Osteoblast (primary cell): ENCODE data around the gene GARIN3. TPM values are rescaled to one million over a fixed set of nuclear protein-coding genes. Genes with fewer than 3 reads are reported as not detected.

Experiments used
- DNase-seq: peaks from one replicate; pipeline ENCODE4 v3.0.0; 2011; ENCODE audit warnings: low spot score, mixed read lengths; ENCODE audit not compliant: insufficient read length; ENCODE audit errors: missing footprints
- H2AFZ ChIP-seq: 2 replicates; pipeline ENCODE4 v1.6.0; 2011; ENCODE audit warnings: mild to moderate bottlenecking, low read length
- H3K27ac ChIP-seq: 2 replicates; pipeline ENCODE4 v1.5.1; 2011; ENCODE audit warnings: mild to moderate bottlenecking, low read depth, low read length, moderate library complexity
- H3K27me3 ChIP-seq: 2 replicates; pipeline ENCODE4 v1.6.0; 2012; ENCODE audit warnings: mild to moderate bottlenecking, control low read depth, inconsistent platforms, low read length, moderate library complexity; ENCODE audit not compliant: insufficient read depth
- H3K36me3 ChIP-seq: 2 replicates; pipeline ENCODE4 v1.5.1; 2011; ENCODE audit warnings: mild to moderate bottlenecking, low read length, control low read depth, moderate library complexity; ENCODE audit not compliant: insufficient read depth
- H3K4me1 ChIP-seq: 2 replicates; pipeline ENCODE4 v1.5.1; 2011; ENCODE audit warnings: mild to moderate bottlenecking, low read length, control low read depth, moderate library complexity; ENCODE audit not compliant: insufficient read depth
- H3K4me2 ChIP-seq: 2 replicates; pipeline ENCODE4 v1.6.0; 2011; ENCODE audit warnings: mild to moderate bottlenecking, low read length; ENCODE audit not compliant: insufficient read depth
- H3K4me3 ChIP-seq: fragments of 200-600 bp; sonication (generic); 3 replicates; pipeline ENCODE4 v1.5.1; 2012; ENCODE audit warnings: mild to moderate bottlenecking, low read length, inconsistent platforms; ENCODE audit not compliant: insufficient read depth
- H3K79me2 ChIP-seq: 2 replicates; pipeline ENCODE4 v1.6.0; 2012; ENCODE audit warnings: mild to moderate bottlenecking, low read length, control low read depth, inconsistent platforms; ENCODE audit not compliant: insufficient read depth
- H3K9me3 ChIP-seq: 2 replicates; pipeline ENCODE4 v1.5.1; 2011; ENCODE audit warnings: low read depth, low read length, control low read depth
- H4K20me1 ChIP-seq: 2 replicates; pipeline ENCODE4 v1.6.0; 2012; ENCODE audit warnings: mild to moderate bottlenecking, low read length, control low read depth; ENCODE audit not compliant: insufficient read depth
- total RNA-seq: library from RNA; depleted of rRNA; stranded (reverse); fragments of >200 nt; gene quantifications from 2 replicates; pipeline ENCODE4 v1.2.3, GENCODE V29; 2012
- TF ChIP-seq, protein P1 (sequence below): IDR thresholded peaks from 2 replicates; pipeline ENCODE4 v1.5.1; 2011; ENCODE audit warnings: mild to moderate bottlenecking, low read depth, low read length, moderate library complexity; ENCODE audit errors: extremely low read depth

GARIN3 gene
- not detected in 2 replicates for total RNA-seq

DNA sequence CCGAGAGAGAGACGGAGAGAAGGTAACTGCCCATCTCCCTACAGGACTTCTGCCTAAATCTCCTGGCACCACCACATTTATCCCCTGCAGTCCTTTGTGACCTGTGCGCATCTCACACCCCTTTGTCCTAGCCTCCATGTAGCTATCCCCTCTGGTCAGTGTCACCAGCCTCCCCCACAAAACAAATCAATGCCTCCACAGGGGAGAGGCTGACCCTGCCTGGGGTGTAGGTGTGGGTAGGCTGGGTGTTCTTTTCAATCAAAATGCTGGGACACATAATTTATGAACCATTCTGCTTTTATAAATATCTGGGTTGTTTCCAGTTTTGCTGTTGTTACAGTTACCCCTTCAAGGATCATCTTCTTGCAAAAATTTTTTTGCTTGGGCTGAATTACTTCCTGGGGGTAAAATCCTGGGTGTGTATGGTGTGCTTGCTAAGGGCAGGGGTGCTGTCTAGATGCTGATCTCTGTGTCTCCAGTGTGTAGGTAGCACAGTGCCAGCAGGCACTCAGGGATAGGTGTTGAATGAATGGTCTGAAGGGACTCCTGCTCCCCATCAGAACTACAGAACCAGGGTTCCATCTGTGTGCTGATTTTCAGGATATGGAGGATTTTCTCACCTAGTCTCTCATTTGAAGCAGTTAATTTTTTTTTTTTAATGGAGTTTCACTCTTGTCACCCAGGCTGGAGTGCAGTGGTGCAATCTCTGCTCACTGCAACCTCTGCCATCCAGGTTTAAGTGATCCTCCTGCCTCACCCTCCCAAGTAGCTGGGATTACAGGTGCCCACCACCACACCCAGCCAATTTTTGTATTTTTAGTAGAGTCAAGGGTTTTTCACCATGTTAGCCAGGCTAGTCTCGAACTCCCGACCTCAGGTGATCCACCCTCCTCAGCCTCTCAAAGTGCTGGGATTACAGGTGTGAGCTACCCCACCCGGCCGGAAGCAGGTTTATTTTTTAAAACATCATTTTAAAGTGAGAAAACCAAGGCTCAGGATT, at the start of gene GARIN3:
Gene GARIN3 (minus strand): TSS at position 51 of the 1,000 bp plus-strand sequence. CDS start 96 bp downstream, outside the sequence.
- TF ChIP-seq, protein P1, sequence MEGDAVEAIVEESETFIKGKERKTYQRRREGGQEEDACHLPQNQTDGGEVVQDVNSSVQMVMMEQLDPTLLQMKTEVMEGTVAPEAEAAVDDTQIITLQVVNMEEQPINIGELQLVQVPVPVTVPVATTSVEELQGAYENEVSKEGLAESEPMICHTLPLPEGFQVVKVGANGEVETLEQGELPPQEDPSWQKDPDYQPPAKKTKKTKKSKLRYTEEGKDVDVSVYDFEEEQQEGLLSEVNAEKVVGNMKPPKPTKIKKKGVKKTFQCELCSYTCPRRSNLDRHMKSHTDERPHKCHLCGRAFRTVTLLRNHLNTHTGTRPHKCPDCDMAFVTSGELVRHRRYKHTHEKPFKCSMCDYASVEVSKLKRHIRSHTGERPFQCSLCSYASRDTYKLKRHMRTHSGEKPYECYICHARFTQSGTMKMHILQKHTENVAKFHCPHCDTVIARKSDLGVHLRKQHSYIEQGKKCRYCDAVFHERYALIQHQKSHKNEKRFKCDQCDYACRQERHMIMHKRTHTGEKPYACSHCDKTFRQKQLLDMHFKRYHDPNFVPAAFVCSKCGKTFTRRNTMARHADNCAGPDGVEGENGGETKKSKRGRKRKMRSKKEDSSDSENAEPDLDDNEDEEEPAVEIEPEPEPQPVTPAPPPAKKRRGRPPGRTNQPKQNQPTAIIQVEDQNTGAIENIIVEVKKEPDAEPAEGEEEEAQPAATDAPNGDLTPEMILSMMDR = no peak
- no peak for DNase-seq
- H3K79me2 ChIP-seq = no peaks in the 10 kb centered on the region
- peaks cover 6% of the 10 kb centered on the region for H3K27me3 ChIP-seq
- no peaks in the 10 kb centered on the region for H4K20me1 ChIP-seq
- H3K4me2 ChIP-seq = no peak within 1 kb of the TSS
- no peaks in the 10 kb centered on the region for H3K4me1 ChIP-seq
- no peak within 1 kb of the TSS for H3K27ac ChIP-seq
- no peaks in the 10 kb centered on the region for H3K9me3 ChIP-seq
- no peak within 1 kb of the TSS for H3K4me3 ChIP-seq
- H2AFZ ChIP-seq = no peak within 1 kb of the TSS
- H3K36me3 ChIP-seq = no peaks in the 10 kb centered on the region

DNA sequence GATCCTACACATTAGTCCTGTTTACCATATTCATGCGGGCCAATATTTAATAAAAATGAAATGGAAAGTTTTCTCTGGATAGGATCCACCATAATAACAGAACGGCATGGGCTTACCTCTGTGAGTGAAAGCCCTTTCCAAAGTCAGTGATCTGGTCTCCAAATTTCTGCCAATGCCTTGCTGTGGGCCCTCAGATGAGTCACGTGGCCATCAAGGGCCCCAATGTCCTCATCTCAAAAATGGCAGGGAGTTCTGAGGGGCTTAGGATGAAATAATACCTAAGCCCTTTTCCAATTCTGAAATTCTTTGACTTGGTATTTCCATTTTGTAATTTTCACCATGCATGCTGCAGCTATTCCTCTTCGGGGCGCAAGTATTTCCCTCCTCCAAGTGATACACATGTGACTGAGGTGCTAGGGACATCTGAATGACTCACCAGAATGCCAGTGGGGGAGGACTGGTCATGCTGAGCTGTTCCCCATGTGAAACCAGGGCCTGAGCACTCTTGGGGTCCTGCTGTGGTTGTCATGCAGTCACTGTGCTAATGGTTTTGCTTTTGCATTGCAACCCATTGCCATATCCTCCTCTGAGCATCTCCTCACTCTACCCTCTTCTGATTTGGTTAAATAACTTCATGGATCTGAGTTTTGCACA, 49.6 kb upstream of the GARIN3 start:
- H3K4me1 ChIP-seq = no peaks in the 10 kb centered on the region
- DNase-seq = no peak
- H3K36me3 ChIP-seq = no peaks in the 10 kb centered on the region
- H3K4me3 ChIP-seq = no peak overlapping the region
- no peaks in the 10 kb centered on the region for H3K79me2 ChIP-seq
- no peak overlapping the region for H3K27ac ChIP-seq
- no peaks in the 10 kb centered on the region for H3K9me3 ChIP-seq
- TF ChIP-seq, protein P1 = no peak
- H3K4me2 ChIP-seq = no peak overlapping the region
- H3K27me3 ChIP-seq = peaks cover 4% of the 10 kb centered on the region
- H2AFZ ChIP-seq = no peak overlapping the region
- no peaks in the 10 kb centered on the region for H4K20me1 ChIP-seq

DNA sequence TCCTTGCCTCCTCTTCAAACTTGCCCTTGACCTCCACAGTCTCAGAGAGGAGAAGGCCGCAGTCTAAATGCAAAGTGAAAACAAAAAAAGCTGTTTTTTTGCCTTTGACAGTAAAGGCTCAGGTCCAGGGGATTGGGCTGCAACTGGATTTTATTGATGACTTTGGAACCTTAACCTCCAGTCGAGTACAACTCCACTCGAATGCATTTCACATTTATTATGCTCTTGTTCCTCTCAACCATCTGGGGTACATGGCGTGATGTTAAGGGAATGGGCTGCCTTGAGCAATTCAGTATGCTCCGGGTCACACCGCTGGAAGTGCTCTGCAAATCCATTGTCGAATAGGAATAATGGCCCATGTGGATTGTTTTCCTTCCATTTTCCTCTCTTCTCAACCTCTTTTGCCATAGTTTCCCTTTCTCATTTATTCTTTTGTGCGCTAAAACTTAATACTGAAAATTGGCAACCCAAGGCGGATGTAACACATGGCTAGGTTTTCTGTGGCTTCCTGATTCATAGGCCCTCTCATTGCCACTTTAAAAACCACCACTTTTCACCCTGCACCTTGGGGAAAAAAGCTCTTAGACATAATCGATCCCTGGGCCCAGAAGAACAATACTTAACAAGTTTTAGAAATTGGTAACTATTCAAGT, 48.9 kb upstream of the GARIN3 start:
- TF ChIP-seq, protein P1 = no peak
- Histone ChIP-seq H3K4me1 (no peaks in the 10 kb centered on the region), H3K27ac (no peak overlapping the region), H4K20me1 (no peaks in the 10 kb centered on the region), H2AFZ (no peak overlapping the region), H3K36me3 (no peaks in the 10 kb centered on the region), H3K4me3 (no peak overlapping the region), H3K27me3 (peaks cover 4% of the 10 kb centered on the region), H3K4me2 (no peak overlapping the region), H3K79me2 (no peaks in the 10 kb centered on the region), H3K9me3 (no peaks in the 10 kb centered on the region)
- DNase-seq = no peak
